Gastrocnemius medialis (tissue), 4 donors: Measurements from ENCODE around the gene SHANK2.

Experiments
- POLR2A ChIP-seq, 2 donors: fragments of 450-650 bp; IDR thresholded peaks; one replicate each; pipeline ENCODE4 v1.6.1; 2017; ENCODE audit warnings: antibody characterized with exemption in 2 of 2, mild to moderate bottlenecking in 2 of 2, moderate library complexity in 2 of 2
- TF ChIP-seq, protein P1 (sequence below), 5 experiments: fragments of 450-650 bp in 3 of 5; fragments of 200-600 bp in 2 of 5; sonication (generic) in 2 of 5; IDR thresholded peaks in 4 of 5; conservative IDR thresholded peaks in 1 of 5; 1 replicate in 4 of 5; 2 replicates in 1 of 5; pipeline ENCODE4 v1.5.1; 2016 to 2019; ENCODE audit warnings: antibody characterized with exemption in 5 of 5, mild to moderate bottlenecking in 3 of 5, moderate library complexity in 3 of 5

GRCh38 chr11:71235719-71236118 lies 16.7 kb downstream of the SHANK2 start:
- TF ChIP-seq, protein P1, sequence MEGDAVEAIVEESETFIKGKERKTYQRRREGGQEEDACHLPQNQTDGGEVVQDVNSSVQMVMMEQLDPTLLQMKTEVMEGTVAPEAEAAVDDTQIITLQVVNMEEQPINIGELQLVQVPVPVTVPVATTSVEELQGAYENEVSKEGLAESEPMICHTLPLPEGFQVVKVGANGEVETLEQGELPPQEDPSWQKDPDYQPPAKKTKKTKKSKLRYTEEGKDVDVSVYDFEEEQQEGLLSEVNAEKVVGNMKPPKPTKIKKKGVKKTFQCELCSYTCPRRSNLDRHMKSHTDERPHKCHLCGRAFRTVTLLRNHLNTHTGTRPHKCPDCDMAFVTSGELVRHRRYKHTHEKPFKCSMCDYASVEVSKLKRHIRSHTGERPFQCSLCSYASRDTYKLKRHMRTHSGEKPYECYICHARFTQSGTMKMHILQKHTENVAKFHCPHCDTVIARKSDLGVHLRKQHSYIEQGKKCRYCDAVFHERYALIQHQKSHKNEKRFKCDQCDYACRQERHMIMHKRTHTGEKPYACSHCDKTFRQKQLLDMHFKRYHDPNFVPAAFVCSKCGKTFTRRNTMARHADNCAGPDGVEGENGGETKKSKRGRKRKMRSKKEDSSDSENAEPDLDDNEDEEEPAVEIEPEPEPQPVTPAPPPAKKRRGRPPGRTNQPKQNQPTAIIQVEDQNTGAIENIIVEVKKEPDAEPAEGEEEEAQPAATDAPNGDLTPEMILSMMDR (IDR thresholded peaks at IDR 0.05 in 4 of 5, conservative IDR thresholded peaks at IDR 0.05 in 1 of 5), result no peak
- no peak for TF ChIP-seq POLR2A (IDR thresholded peaks at IDR 0.05)
